ENCODE measurements around the gene SLC18A2. TPM values are rescaled to one million over a fixed set of nuclear protein-coding genes. Genes with fewer than 3 reads are reported as not detected.

The SLC18A2 gene
- total RNA-seq, 1 experiment from 2014 or later: not detected

GRCh38 chr10:117216028-117216427 is 24.9 kb upstream of the SLC18A2 start:
- BruUV-seq (replicated peaks): no TSS peak
- POLR2A ChIA-PET: interaction anchor here (0.8 to 4.1 kb wide), 4 partner anchors 41 to 154 kb away, joined by 3 to 53 read pairs (median 3); no protein-coding TSS in a partner anchor
- H3K27me3 Mint-ChIP-seq (ENCODE audit: insufficient read depth, unreplicated experiment): peaks cover 40% of the 10 kb centered on the region
- no peak for DNase-seq (ENCODE audit: unreplicated experiment)
- peak overlapping the region; percentile 78 for H3K4me3 Mint-ChIP-seq (ENCODE audit: unreplicated experiment)
- no peaks in the 10 kb centered on the region for H3K4me1 Mint-ChIP-seq (ENCODE audit: insufficient read depth, unreplicated experiment)
- CTCF ChIA-PET: interaction anchor here (0.6 to 7.2 kb wide), 52 partner anchors 8 to 1588 kb away, joined by 3 to 170 read pairs (median 6); no protein-coding TSS in a partner anchor
- H3K36me3 Mint-ChIP-seq (ENCODE audit: insufficient read depth, unreplicated experiment): peaks cover 6% of the 10 kb centered on the region
- no peak overlapping the region for H3K27ac Mint-ChIP-seq (ENCODE audit: low read depth, unreplicated experiment)
- peaks cover 8% of the 10 kb centered on the region for H3K9me3 Mint-ChIP-seq (ENCODE audit: unreplicated experiment)
- TF ChIP-seq CTCF (IDR thresholded peaks at IDR 0.05; ENCODE audit: unreplicated experiment): no peak
- intact Hi-C loops (cut with micrococcal nuclease): loop anchor here (1.0 to 10.0 kb wide), 3 partner anchors 104 to 1026 kb away; no protein-coding TSS in a partner anchor

GRCh38 chr10:117216611-117217195 is 24.2 kb upstream of the SLC18A2 start:
- intact Hi-C loops (cut with micrococcal nuclease): loop anchor here (1.0 to 10.0 kb wide), 3 partner anchors 104 to 1026 kb away; no protein-coding TSS in a partner anchor
- H3K27me3 Mint-ChIP-seq (ENCODE audit: insufficient read depth, unreplicated experiment): peaks cover 34% of the 10 kb centered on the region
- peaks cover 6% of the 10 kb centered on the region for H3K36me3 Mint-ChIP-seq (ENCODE audit: insufficient read depth, unreplicated experiment)
- no peaks in the 10 kb centered on the region for H3K4me1 Mint-ChIP-seq (ENCODE audit: insufficient read depth, unreplicated experiment)
- ChIA-PET POLR2A (interaction anchor here (0.8 to 4.1 kb wide), 7 partner anchors 11 to 158 kb away, joined by 3 to 53 read pairs (median 3); no protein-coding TSS in a partner anchor), CTCF (interaction anchor here (0.6 to 7.2 kb wide), 78 partner anchors 8 to 1742 kb away, joined by 3 to 170 read pairs (median 4); no protein-coding TSS in a partner anchor)
- H3K27ac Mint-ChIP-seq (ENCODE audit: low read depth, unreplicated experiment): no peak overlapping the region
- BruUV-seq (replicated peaks): no TSS peak
- peaks cover 5% of the 10 kb centered on the region for H3K9me3 Mint-ChIP-seq (ENCODE audit: unreplicated experiment)
- peak overlapping the region; percentile 78 for H3K4me3 Mint-ChIP-seq (ENCODE audit: unreplicated experiment)
- DNase-seq (ENCODE audit: unreplicated experiment): peak; percentile 62
- peak; percentile 100 for TF ChIP-seq CTCF (IDR thresholded peaks at IDR 0.05; ENCODE audit: unreplicated experiment)

- CTCF ChIA-PET: interaction anchor here (0.6 to 7.2 kb wide), 70 partner anchors 7 to 1742 kb away, joined by 3 to 170 read pairs (median 4); no protein-coding TSS in a partner anchor
- peak; percentile 23 for DNase-seq (ENCODE audit: unreplicated experiment)
These were observed 23.6 kb upstream of the SLC18A2 start for GRCh38 chr10:117217196-117217761.

More at GRCh38 chr10:117217196-117217761, 23.6 kb upstream of the SLC18A2 start:
- peaks cover 28% of the 10 kb centered on the region for H3K27me3 Mint-ChIP-seq (ENCODE audit: insufficient read depth, unreplicated experiment)
- intact Hi-C loops (cut with micrococcal nuclease): loop anchor here (5.0 to 10.0 kb wide), 2 partner anchors 258 to 1025 kb away; no protein-coding TSS in a partner anchor
- TF ChIP-seq CTCF (IDR thresholded peaks at IDR 0.05; ENCODE audit: unreplicated experiment): no peak
- POLR2A ChIA-PET: interaction anchor here (0.6 to 4.1 kb wide), 6 partner anchors 10 to 220 kb away, joined by 3 to 53 read pairs (median 3); no protein-coding TSS in a partner anchor
- no peaks in the 10 kb centered on the region for H3K4me1 Mint-ChIP-seq (ENCODE audit: insufficient read depth, unreplicated experiment)
- BruUV-seq (replicated peaks): no TSS peak
- H3K27ac Mint-ChIP-seq (ENCODE audit: low read depth, unreplicated experiment): no peak overlapping the region
- H3K36me3 Mint-ChIP-seq (ENCODE audit: insufficient read depth, unreplicated experiment): peaks cover 6% of the 10 kb centered on the region
- H3K4me3 Mint-ChIP-seq (ENCODE audit: unreplicated experiment): peak overlapping the region; percentile 78
- no peaks in the 10 kb centered on the region for H3K9me3 Mint-ChIP-seq (ENCODE audit: unreplicated experiment)

Data from MCF 10A (cell line).